Stimulated activated CD8-positive, alpha-beta memory T cell treated with anti-CD3 and anti-CD28 coated beads, Interleukin-2, amount 100 ng/mL, for 48 hours (primary cell): ENCODE measurements around the gene KRTAP5-1.

ENCODE experiments used
- DNase-seq, 2 donors: peaks; one replicate each; pipeline ENCODE4 v3.0.0-alpha.2; 2020; ENCODE audit warnings: low read depth in 2 of 2

KRTAP5-1 gene

GRCh38 chr11:1545432-1545831, 39.7 kb downstream of the KRTAP5-1 start:
- no peak for DNase-seq

GRCh38 chr11:1544536-1544935, 40.5 kb downstream of the KRTAP5-1 start:
- no peak for DNase-seq

GRCh38 chr11:1543606-1544263, 41.3 kb downstream of the KRTAP5-1 start:
- no peak for DNase-seq

- no peak for DNase-seq
Observed at GRCh38 chr11:1542267-1542666, 42.8 kb downstream of the KRTAP5-1 start.

- DNase-seq, result no peak
Observed at GRCh38 chr11:1541474-1542204, 43.4 kb downstream of the KRTAP5-1 start.

- DNase-seq, result no peak
Observed at GRCh38 chr11:1540074-1540473, 45.0 kb downstream of the KRTAP5-1 start.

GRCh38 chr11:1538153-1538552, 46.9 kb downstream of the KRTAP5-1 start:
- no peak for DNase-seq

- DNase-seq, result no peak
Observed at GRCh38 chr11:1536065-1536843, 48.8 kb downstream of the KRTAP5-1 start.

- no peak for DNase-seq
Observed at GRCh38 chr11:1534682-1535081, 50.4 kb downstream of the KRTAP5-1 start.
